Hepatocyte (in vitro differentiated cells): ENCODE data around the gene DOK6. TPM values are rescaled to one million over a fixed set of nuclear protein-coding genes. Genes with fewer than 3 reads are reported as not detected.

Source experiments
- DNase-seq: peaks from one replicate; pipeline ENCODE4 v3.0.0-alpha.2; 2016; ENCODE audit warnings: low spot score
- H2AFZ ChIP-seq: fragments of 200-600 bp; sonication (generic); 2 replicates; pipeline ENCODE4 v1.6.0; 2016; ENCODE audit warnings: antibody characterized with exemption, mild to moderate bottlenecking
- H3K27ac ChIP-seq: fragments of 200-600 bp; sonication (generic); 2 replicates; pipeline ENCODE4 v1.5.1; 2016; ENCODE audit warnings: mild to moderate bottlenecking
- H3K27me3 ChIP-seq: fragments of 200-600 bp; sonication (generic); 2 replicates; pipeline ENCODE4 v1.6.1; 2016
- H3K36me3 ChIP-seq: fragments of 200-600 bp; sonication (generic); replicated peaks from 2 replicates; pipeline ENCODE4 v1.5.1; 2016; ENCODE audit warnings: low read depth; ENCODE audit not compliant: insufficient read depth
- H3K4me1 ChIP-seq: fragments of 200-600 bp; sonication (generic); 2 replicates; pipeline ENCODE4 v1.5.1; 2016; ENCODE audit warnings: mild to moderate bottlenecking, moderate library complexity; ENCODE audit not compliant: insufficient read depth
- H3K4me2 ChIP-seq: fragments of 200-600 bp; sonication (generic); 2 replicates; pipeline ENCODE4 v1.6.0; 2016
- H3K4me3 ChIP-seq: fragments of 200-600 bp; sonication (generic); 2 replicates; pipeline ENCODE4 v1.5.1; 2016; ENCODE audit warnings: mild to moderate bottlenecking
- H3K79me2 ChIP-seq: fragments of 200-600 bp; sonication (generic); 2 replicates; pipeline ENCODE4 v1.6.0; 2017; ENCODE audit warnings: mild to moderate bottlenecking
- H3K9me2 ChIP-seq: fragments of 200-600 bp; sonication (generic); replicated peaks from 2 replicates; pipeline ENCODE4 v1.6.0; 2017; ENCODE audit warnings: mild to moderate bottlenecking; ENCODE audit not compliant: insufficient read depth
- H3K9me3 ChIP-seq: fragments of 200-600 bp; sonication (generic); 2 replicates; pipeline ENCODE4 v1.5.1; 2016; ENCODE audit warnings: low read depth, mild to moderate bottlenecking
- H4K20me1 ChIP-seq: fragments of 200-600 bp; sonication (generic); 2 replicates; pipeline ENCODE4 v1.6.0; 2016; ENCODE audit warnings: mild to moderate bottlenecking; ENCODE audit not compliant: insufficient read depth, poor library complexity, severe bottlenecking
- EZH2 ChIP-seq: fragments of 200-600 bp; sonication (generic); IDR thresholded peaks from 2 replicates; pipeline ENCODE4 v1.6.1; 2016; ENCODE audit warnings: antibody characterized with exemption, mild to moderate bottlenecking, borderline replicate concordance
- EZH2phosphoT487 ChIP-seq: fragments of 200-600 bp; sonication (generic); IDR thresholded peaks from one replicate; pipeline ENCODE4 v1.6.1; 2018; ENCODE audit warnings: antibody characterized with exemption, mild to moderate bottlenecking, low read depth, moderate library complexity; ENCODE audit not compliant: unreplicated experiment, severe bottlenecking
- WGBS: methylation state at CpG from one replicate; pipeline ENCODE4 v1.1.6; 2016; ENCODE audit warnings: low lambda C conversion rate; ENCODE audit errors: missing lambda C conversion rate; 5-methylcytosine and 5-hydroxymethylcytosine counted together
- polyA plus RNA-seq: library from polyadenylated mRNA; unstranded; fragments of >200 nt; fragmentation: Nextera tagmentation; extraction: Ambion mirVana; gene quantifications from 2 replicates; pipeline ENCODE4 v1.2.1, GENCODE V29; 2016
- total RNA-seq: library from RNA; depleted of rRNA; stranded (reverse); fragments of >200 nt; gene quantifications from 2 replicates; pipeline ENCODE4 v1.2.3, GENCODE V29; 2014
- TF ChIP-seq, protein P1 (sequence below): fragments of 200-600 bp; sonication (generic); IDR thresholded peaks from 2 replicates; pipeline ENCODE4 v1.5.1; 2016; ENCODE audit warnings: antibody characterized with exemption, mild to moderate bottlenecking; ENCODE audit not compliant: poor library complexity

Gene DOK6
- total and polyA plus RNA-seq, 2 experiments from 2014 or later, result 2.6 to 4.0 TPM

DNA sequence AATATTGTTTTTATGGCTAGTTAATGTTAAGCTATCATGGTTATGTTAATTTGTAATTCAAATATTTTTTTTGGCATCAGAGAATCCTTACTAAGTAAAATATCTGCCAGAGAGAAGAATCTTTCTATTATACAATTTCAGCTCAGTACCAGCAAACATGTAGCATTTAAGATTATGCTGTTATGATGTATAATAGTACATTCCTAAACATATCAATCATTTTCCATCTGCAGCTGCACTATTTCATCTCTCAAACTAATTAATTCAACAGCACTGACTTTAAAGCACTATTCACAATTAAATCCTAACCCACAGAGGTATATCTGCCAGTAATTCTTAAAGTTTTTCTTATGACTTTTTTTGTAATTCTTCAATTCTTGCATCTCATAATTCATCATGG lies 296.4 kb downstream of the DOK6 start:
- TF ChIP-seq EZH2phosphoT487, result no peak
- no peak for TF ChIP-seq EZH2
- TF ChIP-seq, protein P1, sequence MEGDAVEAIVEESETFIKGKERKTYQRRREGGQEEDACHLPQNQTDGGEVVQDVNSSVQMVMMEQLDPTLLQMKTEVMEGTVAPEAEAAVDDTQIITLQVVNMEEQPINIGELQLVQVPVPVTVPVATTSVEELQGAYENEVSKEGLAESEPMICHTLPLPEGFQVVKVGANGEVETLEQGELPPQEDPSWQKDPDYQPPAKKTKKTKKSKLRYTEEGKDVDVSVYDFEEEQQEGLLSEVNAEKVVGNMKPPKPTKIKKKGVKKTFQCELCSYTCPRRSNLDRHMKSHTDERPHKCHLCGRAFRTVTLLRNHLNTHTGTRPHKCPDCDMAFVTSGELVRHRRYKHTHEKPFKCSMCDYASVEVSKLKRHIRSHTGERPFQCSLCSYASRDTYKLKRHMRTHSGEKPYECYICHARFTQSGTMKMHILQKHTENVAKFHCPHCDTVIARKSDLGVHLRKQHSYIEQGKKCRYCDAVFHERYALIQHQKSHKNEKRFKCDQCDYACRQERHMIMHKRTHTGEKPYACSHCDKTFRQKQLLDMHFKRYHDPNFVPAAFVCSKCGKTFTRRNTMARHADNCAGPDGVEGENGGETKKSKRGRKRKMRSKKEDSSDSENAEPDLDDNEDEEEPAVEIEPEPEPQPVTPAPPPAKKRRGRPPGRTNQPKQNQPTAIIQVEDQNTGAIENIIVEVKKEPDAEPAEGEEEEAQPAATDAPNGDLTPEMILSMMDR, result no peak
- no peak for DNase-seq
- Histone ChIP-seq H3K27ac (no peak overlapping the region), H3K4me3 (no peak overlapping the region), H2AFZ (no peak overlapping the region), H3K4me1 (no peaks in the 10 kb centered on the region), H3K4me2 (no peak overlapping the region), H3K9me3 (no peaks in the 10 kb centered on the region), H3K36me3 (no peaks in the 10 kb centered on the region), H3K9me2 (no peaks in the 10 kb centered on the region), H3K27me3 (no peaks in the 10 kb centered on the region), H3K79me2 (no peaks in the 10 kb centered on the region), H4K20me1 (no peaks in the 10 kb centered on the region)

DNA sequence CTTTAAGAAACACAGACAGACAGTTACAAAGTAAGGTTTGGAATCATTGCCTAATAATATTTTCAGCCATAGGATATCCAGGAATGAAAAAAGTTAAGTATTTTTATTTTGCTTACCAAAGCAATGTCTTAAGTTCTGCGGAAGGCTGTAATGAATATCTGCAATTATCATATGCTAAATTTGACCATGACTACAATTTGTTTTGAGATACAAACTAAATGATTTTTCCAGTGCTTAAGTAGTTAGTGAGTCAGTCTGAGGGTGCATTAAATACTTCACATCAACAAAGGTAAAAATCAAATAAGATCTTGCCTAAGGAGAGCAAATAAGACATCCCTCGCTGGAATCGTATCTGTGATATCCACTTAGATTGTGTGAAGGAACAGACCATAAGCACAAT lies 297.0 kb downstream of the DOK6 start:
- H3K4me3 ChIP-seq, result no peak overlapping the region
- H3K27me3 ChIP-seq, result no peaks in the 10 kb centered on the region
- H3K4me1 ChIP-seq, result no peaks in the 10 kb centered on the region
- no peak overlapping the region for H3K27ac ChIP-seq
- no peaks in the 10 kb centered on the region for H3K9me2 ChIP-seq
- H3K79me2 ChIP-seq, result no peaks in the 10 kb centered on the region
- no peak overlapping the region for H2AFZ ChIP-seq
- DNase-seq, result no peak
- TF ChIP-seq EZH2, result no peak
- TF ChIP-seq EZH2phosphoT487, result no peak
- TF ChIP-seq, protein P1, result no peak
- H3K4me2 ChIP-seq, result no peak overlapping the region
- H3K36me3 ChIP-seq, result no peaks in the 10 kb centered on the region
- WGBS, result 92% methylated on average over 3 of the region's 3 CpGs
- no peaks in the 10 kb centered on the region for H4K20me1 ChIP-seq
- H3K9me3 ChIP-seq, result no peaks in the 10 kb centered on the region

DNA sequence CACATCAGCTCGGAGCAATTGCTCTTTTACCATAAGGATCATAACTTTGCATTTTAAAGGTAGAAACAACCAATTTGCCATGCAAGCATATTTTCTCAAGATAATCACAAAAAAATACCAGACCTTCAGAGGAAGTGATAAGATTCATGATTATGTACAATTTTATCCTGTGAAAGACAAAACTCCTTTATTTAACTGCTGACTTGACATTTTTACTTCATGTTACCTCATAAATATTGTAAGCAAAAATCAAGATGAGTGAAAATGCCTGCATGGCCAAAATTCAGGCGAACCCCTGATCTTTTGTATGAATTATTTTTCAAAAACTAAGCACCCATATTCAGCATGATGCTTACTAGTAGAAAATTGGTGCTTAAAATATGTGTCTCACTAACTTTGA lies 300.6 kb downstream of the DOK6 start:
- Histone ChIP-seq H3K36me3 (no peaks in the 10 kb centered on the region), H3K4me2 (no peak overlapping the region), H3K27ac (no peak overlapping the region), H3K9me3 (no peaks in the 10 kb centered on the region), H3K4me1 (no peaks in the 10 kb centered on the region), H3K9me2 (no peaks in the 10 kb centered on the region), H3K27me3 (no peaks in the 10 kb centered on the region), H3K79me2 (no peaks in the 10 kb centered on the region), H3K4me3 (no peak overlapping the region), H2AFZ (no peak overlapping the region), H4K20me1 (no peaks in the 10 kb centered on the region)
- no peak for DNase-seq
- TF ChIP-seq EZH2 (no peak), EZH2phosphoT487 (no peak)
- TF ChIP-seq, protein P1, result no peak
- WGBS, result 87% methylated on average over 2 of the region's 2 CpGs

DNA sequence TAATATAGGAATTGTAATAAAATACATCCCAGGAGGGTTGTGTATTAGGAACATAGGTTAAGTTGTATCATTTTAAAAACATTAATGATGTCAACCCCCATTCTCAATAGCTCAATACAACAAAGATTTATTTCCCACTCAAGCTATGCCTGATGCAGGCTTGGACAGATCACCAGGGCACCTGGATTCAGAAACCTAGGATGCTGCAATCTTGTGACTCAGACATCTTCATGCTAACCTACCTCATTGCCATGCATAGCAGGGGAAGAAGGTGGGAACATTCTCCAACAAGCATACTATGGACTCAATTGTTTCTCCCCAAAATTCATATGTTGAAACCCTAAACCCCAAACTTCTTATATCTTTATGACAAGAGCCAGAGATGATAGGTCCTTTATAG lies 302.8 kb downstream of the DOK6 start:
- Histone ChIP-seq H4K20me1 (no peaks in the 10 kb centered on the region), H3K4me1 (no peaks in the 10 kb centered on the region), H3K4me2 (no peak overlapping the region), H3K79me2 (no peaks in the 10 kb centered on the region), H3K9me3 (no peaks in the 10 kb centered on the region), H3K27ac (no peak overlapping the region), H3K27me3 (no peaks in the 10 kb centered on the region), H3K9me2 (no peaks in the 10 kb centered on the region), H3K4me3 (no peak overlapping the region), H2AFZ (no peak overlapping the region), H3K36me3 (no peaks in the 10 kb centered on the region)
- no peak for DNase-seq
- no peak for TF ChIP-seq EZH2phosphoT487
- TF ChIP-seq, protein P1, result no peak
- no peak for TF ChIP-seq EZH2
